MCF 10A (cell line): ENCODE results near the gene MAD1L1. TPM values are rescaled to one million over a fixed set of nuclear protein-coding genes. Genes with fewer than 3 reads are reported as not detected.

Experiments
- BruUV-seq: library from RNA; stranded (reverse); fragments of 400-500 nt; replicated peaks from 2 replicates; lab custom pipeline; 2021; lab: Mats Ljungman, UMichigan
- CTCF ChIA-PET: fragments of 300-600 bp; sonication (Branson Sonifier 250); formaldehyde crosslinking; extraction: SDS; loops from one replicate; lab custom pipeline; 2021; ENCODE audit warnings: antibody characterized with exemption, inconsistent platforms; lab: Yijun Ruan, JAX
- POLR2A ChIA-PET: fragments of 300-600, 350-650 bp; sonication (Branson Sonifier 250); formaldehyde crosslinking; extraction: SDS; loops from one replicate; lab custom pipeline; 2020; ENCODE audit warnings: antibody characterized with exemption, inconsistent platforms; lab: Yijun Ruan, JAX
- DNase-seq: peaks from one replicate; pipeline ENCODE4 v3.0.0-alpha.2; 2018; ENCODE audit not compliant: unreplicated experiment
- H3K27ac Mint-ChIP-seq: one replicate; pipeline ENCODE4 v1.8.0; 2022; ENCODE audit warnings: mild to moderate bottlenecking, low read depth, mixed read lengths; ENCODE audit not compliant: unreplicated experiment
- H3K27me3 Mint-ChIP-seq: one replicate; pipeline ENCODE4 v1.8.0; 2022; ENCODE audit warnings: mixed read lengths; ENCODE audit not compliant: insufficient read depth, unreplicated experiment
- H3K36me3 Mint-ChIP-seq: one replicate; pipeline ENCODE4 v1.8.0; 2022; ENCODE audit warnings: mild to moderate bottlenecking, moderate library complexity, mixed read lengths; ENCODE audit not compliant: insufficient read depth, unreplicated experiment
- H3K4me1 Mint-ChIP-seq: one replicate; pipeline ENCODE4 v1.8.0; 2022; ENCODE audit warnings: mixed read lengths; ENCODE audit not compliant: insufficient read depth, unreplicated experiment
- H3K4me3 Mint-ChIP-seq: one replicate; pipeline ENCODE4 v1.8.0; 2022; ENCODE audit warnings: mild to moderate bottlenecking, moderate library complexity, mixed read lengths; ENCODE audit not compliant: unreplicated experiment
- H3K9me3 Mint-ChIP-seq: one replicate; pipeline ENCODE4 v1.8.0; 2022; ENCODE audit warnings: mixed read lengths; ENCODE audit not compliant: unreplicated experiment
- CTCF ChIP-seq: fragments of 200-600 bp; IDR thresholded peaks from one replicate; pipeline ENCODE4 v1.8.0; 2022; ENCODE audit warnings: antibody characterized with exemption, mild to moderate bottlenecking; ENCODE audit not compliant: unreplicated experiment
- intact Hi-C: fragments of 100-400 bp; cut with micrococcal nuclease; formaldehyde crosslinking; loops from 2 replicates; pipeline ENCODE4 v1.14.1; 2022
- total RNA-seq: library from RNA; stranded (reverse); gene quantifications from 2 replicates; pipeline ENCODE4 v1.2.3, GENCODE V29; 2022

MAD1L1 gene
- total RNA-seq, 1 experiment from 2014 or later = 25.2 TPM

GRCh38 chr7:1934756-1935155 is 298.0 kb downstream of the MAD1L1 start:
- H3K27me3 Mint-ChIP-seq = no peaks in the 10 kb centered on the region
- no peak overlapping the region for H3K4me3 Mint-ChIP-seq
- TF ChIP-seq CTCF = no peak
- ChIA-PET POLR2A (no interaction called here), CTCF (no interaction called here)
- DNase-seq = no peak
- no peaks in the 10 kb centered on the region for H3K4me1 Mint-ChIP-seq
- H3K9me3 Mint-ChIP-seq = no peaks in the 10 kb centered on the region
- intact Hi-C loops = no loop called here
- no peak overlapping the region for H3K27ac Mint-ChIP-seq
- peaks cover 13% of the 10 kb centered on the region for H3K36me3 Mint-ChIP-seq
- BruUV-seq = no TSS peak

GRCh38 chr7:1934017-1934416 is 298.7 kb downstream of the MAD1L1 start:
- Mint-ChIP-seq H3K9me3 (no peaks in the 10 kb centered on the region), H3K4me1 (no peaks in the 10 kb centered on the region), H3K27ac (no peak overlapping the region), H3K4me3 (no peak overlapping the region), H3K36me3 (peaks cover 12% of the 10 kb centered on the region), H3K27me3 (no peaks in the 10 kb centered on the region)
- CTCF ChIA-PET = no interaction called here
- TF ChIP-seq CTCF = no peak
- intact Hi-C loops = no loop called here
- no peak for DNase-seq
- BruUV-seq = no TSS peak
- POLR2A ChIA-PET = no interaction called here

GRCh38 chr7:1933066-1933750 is 299.5 kb downstream of the MAD1L1 start:
- intact Hi-C loops = no loop called here

DNA sequence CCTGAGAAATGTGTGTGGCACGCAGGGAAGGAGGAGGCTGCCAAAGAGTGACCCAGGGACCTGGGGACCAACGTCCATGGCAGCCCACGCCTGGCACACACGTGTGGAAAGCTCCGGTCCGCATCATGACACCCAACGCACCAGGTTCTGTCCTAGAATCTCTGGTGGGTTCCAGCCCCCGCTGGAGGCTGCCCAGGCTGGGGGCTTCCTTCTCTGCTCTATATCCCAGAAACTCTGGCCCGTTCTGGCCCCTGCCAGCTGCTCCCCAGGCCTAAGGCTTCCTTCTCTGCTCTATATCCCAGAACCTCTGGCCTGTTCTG is 300.8 kb downstream of the MAD1L1 start:
- DNase-seq = no peak
- ChIA-PET CTCF (no interaction called here), POLR2A (no interaction called here)
- no TSS peak for BruUV-seq
- H3K36me3 Mint-ChIP-seq = peaks cover 15% of the 10 kb centered on the region
- no peak overlapping the region for H3K4me3 Mint-ChIP-seq
- no peak overlapping the region for H3K27ac Mint-ChIP-seq
- intact Hi-C loops = no loop called here
- H3K9me3 Mint-ChIP-seq = no peaks in the 10 kb centered on the region
- H3K4me1 Mint-ChIP-seq = no peaks in the 10 kb centered on the region
- no peaks in the 10 kb centered on the region for H3K27me3 Mint-ChIP-seq
- no peak for TF ChIP-seq CTCF

More at GRCh38 chr7:1933066-1933750, 299.5 kb downstream of the MAD1L1 start:
- Mint-ChIP-seq H3K9me3 (no peaks in the 10 kb centered on the region), H3K27me3 (no peaks in the 10 kb centered on the region), H3K4me1 (no peaks in the 10 kb centered on the region), H3K4me3 (no peak overlapping the region), H3K36me3 (peaks cover 11% of the 10 kb centered on the region), H3K27ac (no peak overlapping the region)
- DNase-seq = no peak
- ChIA-PET CTCF (no interaction called here), POLR2A (no interaction called here)
- no peak for TF ChIP-seq CTCF
- no TSS peak for BruUV-seq
